Liver (tissue), 3 donors: ENCODE measurements around the gene RYR1.

ENCODE experiments used
- CTCF ChIP-seq: fragments of 150-350 bp; IDR thresholded peaks from 2 replicates; pipeline ENCODE4 v1.5.1; 2017; ENCODE audit warnings: improper control_type of control experiment, low read depth, low read length; ENCODE audit not compliant: missing input control
- EGR1 ChIP-seq, 2 donors: IDR thresholded peaks; 2 replicates each; pipeline ENCODE4 v1.6.1; 2016 to 2018; ENCODE audit warnings: antibody characterized with exemption in 2 of 2, low read depth in 2 of 2
- GABPA ChIP-seq, 2 donors: IDR thresholded peaks in 1 of 2; conservative IDR thresholded peaks in 1 of 2; 2 replicates each; pipeline ENCODE4 v1.6.1; 2016; ENCODE audit warnings: antibody characterized with exemption in 2 of 2, mild to moderate bottlenecking in 1 of 2, moderate library complexity in 1 of 2
- NR2F2 ChIP-seq: IDR thresholded peaks from 2 replicates; pipeline ENCODE4 v1.6.1; 2016; ENCODE audit warnings: antibody characterized with exemption
- SP1 ChIP-seq: IDR thresholded peaks from 2 replicates; pipeline ENCODE4 v1.6.1; 2018; ENCODE audit warnings: antibody characterized with exemption, mild to moderate bottlenecking
- TAF1 ChIP-seq: conservative IDR thresholded peaks from 2 replicates; pipeline ENCODE4 v1.6.1; 2016; ENCODE audit warnings: antibody characterized with exemption, mild to moderate bottlenecking
- ZBTB33 ChIP-seq: IDR thresholded peaks from 2 replicates; pipeline ENCODE4 v1.6.1; 2016; ENCODE audit warnings: antibody characterized with exemption
- TF ChIP-seq, protein P1 (sequence below): IDR thresholded peaks from 2 replicates; pipeline ENCODE4 v1.6.1; 2016; ENCODE audit warnings: antibody characterized with exemption
- donor health status: healthy.
- donor health status: healthy.

GRCh38 chr19:38519168-38519567 lies 85.7 kb downstream of the RYR1 start:
- TF ChIP-seq CTCF (no peak), ZBTB33 (no peak), NR2F2 (no peak), GABPA (IDR thresholded peaks at IDR 0.05 in 1 of 2, conservative IDR thresholded peaks at IDR 0.05 in 1 of 2) (no peak), EGR1 (IDR thresholded peaks at IDR 0.05; ENCODE audit: low read depth in 2 of 2) (no peak), TAF1 (no peak), SP1 (no peak)
- TF ChIP-seq, protein P1, sequence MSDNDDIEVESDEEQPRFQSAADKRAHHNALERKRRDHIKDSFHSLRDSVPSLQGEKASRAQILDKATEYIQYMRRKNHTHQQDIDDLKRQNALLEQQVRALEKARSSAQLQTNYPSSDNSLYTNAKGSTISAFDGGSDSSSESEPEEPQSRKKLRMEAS, result no peak
